ENCODE measurements around the gene SNCA.

- TF ChIP-seq, protein P1, sequence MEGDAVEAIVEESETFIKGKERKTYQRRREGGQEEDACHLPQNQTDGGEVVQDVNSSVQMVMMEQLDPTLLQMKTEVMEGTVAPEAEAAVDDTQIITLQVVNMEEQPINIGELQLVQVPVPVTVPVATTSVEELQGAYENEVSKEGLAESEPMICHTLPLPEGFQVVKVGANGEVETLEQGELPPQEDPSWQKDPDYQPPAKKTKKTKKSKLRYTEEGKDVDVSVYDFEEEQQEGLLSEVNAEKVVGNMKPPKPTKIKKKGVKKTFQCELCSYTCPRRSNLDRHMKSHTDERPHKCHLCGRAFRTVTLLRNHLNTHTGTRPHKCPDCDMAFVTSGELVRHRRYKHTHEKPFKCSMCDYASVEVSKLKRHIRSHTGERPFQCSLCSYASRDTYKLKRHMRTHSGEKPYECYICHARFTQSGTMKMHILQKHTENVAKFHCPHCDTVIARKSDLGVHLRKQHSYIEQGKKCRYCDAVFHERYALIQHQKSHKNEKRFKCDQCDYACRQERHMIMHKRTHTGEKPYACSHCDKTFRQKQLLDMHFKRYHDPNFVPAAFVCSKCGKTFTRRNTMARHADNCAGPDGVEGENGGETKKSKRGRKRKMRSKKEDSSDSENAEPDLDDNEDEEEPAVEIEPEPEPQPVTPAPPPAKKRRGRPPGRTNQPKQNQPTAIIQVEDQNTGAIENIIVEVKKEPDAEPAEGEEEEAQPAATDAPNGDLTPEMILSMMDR (IDR thresholded peaks at IDR 0.05; ENCODE audit: control extremely low read depth in 1 of 3, insufficient read depth in 1 of 3, low read depth in 1 of 3, low read length in 3 of 3) = no peak
- TF ChIP-seq EZH2 (IDR thresholded peaks at IDR 0.05; ENCODE audit: low read depth, low read length, severe bottlenecking) (no peak), POLR2A (IDR thresholded peaks at IDR 0.05; ENCODE audit: control extremely low read depth in 1 of 2, low read depth in 2 of 2, low read length in 2 of 2) (no peak), EP300 (IDR thresholded peaks at IDR 0.05; ENCODE audit: borderline replicate concordance in 1 of 2, low read depth in 2 of 2, low read length in 2 of 2) (no peak)
These were observed 69.0 kb downstream of the SNCA start for GRCh38 chr4:89767924-89768323.
